ENCODE results near the gene PPP2R3B.

PPP2R3B gene

DNA sequence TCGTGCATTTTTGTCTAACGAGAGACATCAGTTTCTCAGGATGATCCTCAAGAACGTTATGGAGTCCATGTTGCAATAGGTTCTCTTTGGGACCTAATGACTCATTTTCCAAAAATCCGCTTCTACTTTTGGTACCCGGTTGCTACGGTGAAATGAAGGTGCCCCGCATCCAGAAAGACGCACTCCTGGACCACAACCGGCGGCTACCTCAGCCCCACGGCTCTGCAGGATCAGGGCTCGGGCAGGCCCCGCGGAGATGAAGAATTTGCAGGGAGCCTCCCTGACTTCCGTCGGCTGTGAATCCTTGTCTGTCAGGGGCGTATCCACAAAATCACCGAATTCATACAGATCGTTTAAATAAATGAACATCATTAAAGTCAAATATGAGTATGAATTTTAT, 83.7 kb downstream of the PPP2R3B start:
- no peak for TF ChIP-seq SIN3A (IDR thresholded peaks at IDR 0.05; ENCODE audit: borderline replicate concordance, insufficient read depth, low read length)
- TF ChIP-seq POLR2AphosphoS5 (IDR thresholded peaks at IDR 0.05; ENCODE audit: low read depth, low read length): 0 out of 2 replicates have a peak, but pooled peaks have one; percentile 5
- TF ChIP-seq, protein P1, sequence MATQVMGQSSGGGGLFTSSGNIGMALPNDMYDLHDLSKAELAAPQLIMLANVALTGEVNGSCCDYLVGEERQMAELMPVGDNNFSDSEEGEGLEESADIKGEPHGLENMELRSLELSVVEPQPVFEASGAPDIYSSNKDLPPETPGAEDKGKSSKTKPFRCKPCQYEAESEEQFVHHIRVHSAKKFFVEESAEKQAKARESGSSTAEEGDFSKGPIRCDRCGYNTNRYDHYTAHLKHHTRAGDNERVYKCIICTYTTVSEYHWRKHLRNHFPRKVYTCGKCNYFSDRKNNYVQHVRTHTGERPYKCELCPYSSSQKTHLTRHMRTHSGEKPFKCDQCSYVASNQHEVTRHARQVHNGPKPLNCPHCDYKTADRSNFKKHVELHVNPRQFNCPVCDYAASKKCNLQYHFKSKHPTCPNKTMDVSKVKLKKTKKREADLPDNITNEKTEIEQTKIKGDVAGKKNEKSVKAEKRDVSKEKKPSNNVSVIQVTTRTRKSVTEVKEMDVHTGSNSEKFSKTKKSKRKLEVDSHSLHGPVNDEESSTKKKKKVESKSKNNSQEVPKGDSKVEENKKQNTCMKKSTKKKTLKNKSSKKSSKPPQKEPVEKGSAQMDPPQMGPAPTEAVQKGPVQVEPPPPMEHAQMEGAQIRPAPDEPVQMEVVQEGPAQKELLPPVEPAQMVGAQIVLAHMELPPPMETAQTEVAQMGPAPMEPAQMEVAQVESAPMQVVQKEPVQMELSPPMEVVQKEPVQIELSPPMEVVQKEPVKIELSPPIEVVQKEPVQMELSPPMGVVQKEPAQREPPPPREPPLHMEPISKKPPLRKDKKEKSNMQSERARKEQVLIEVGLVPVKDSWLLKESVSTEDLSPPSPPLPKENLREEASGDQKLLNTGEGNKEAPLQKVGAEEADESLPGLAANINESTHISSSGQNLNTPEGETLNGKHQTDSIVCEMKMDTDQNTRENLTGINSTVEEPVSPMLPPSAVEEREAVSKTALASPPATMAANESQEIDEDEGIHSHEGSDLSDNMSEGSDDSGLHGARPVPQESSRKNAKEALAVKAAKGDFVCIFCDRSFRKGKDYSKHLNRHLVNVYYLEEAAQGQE (IDR thresholded peaks at IDR 0.05; ENCODE audit: insufficient read depth in 1 of 2, low read depth in 2 of 2, low read length in 2 of 2): no peak
- TF ChIP-seq TAF1 (IDR thresholded peaks at IDR 0.05; ENCODE audit: borderline replicate concordance, insufficient read depth, low read length): no peak
- TF ChIP-seq FOXP2 (optimal IDR thresholded peaks at IDR 0.05; ENCODE audit: borderline replicate concordance, extremely low read depth, extremely low read length, insufficient read depth): no peak

DNA sequence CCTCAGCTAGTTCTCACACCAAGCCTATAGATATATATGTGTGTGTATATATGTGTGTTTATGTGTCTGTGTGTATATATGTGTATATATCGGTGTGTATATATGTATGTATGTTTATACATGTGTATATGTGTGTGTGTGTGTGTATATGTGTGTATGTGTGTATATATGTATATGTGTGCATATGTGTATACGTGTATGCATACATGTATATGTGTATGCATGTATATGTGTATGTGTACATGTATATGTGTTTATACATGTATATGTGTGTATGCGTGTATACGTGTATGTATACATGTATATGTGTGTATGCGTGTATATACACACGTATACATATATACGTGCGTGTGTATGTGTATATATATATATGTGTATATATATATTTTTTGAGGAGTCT, 86.4 kb downstream of the PPP2R3B start:
- TF ChIP-seq, protein P1 (IDR thresholded peaks at IDR 0.05; ENCODE audit: insufficient read depth in 1 of 2, low read depth in 2 of 2, low read length in 2 of 2): no peak
- TF ChIP-seq POLR2AphosphoS5 (IDR thresholded peaks at IDR 0.05; ENCODE audit: low read depth, low read length) (no peak), FOXP2 (optimal IDR thresholded peaks at IDR 0.05; ENCODE audit: borderline replicate concordance, extremely low read depth, extremely low read length, insufficient read depth) (no peak), SIN3A (IDR thresholded peaks at IDR 0.05; ENCODE audit: borderline replicate concordance, insufficient read depth, low read length) (no peak), TAF1 (IDR thresholded peaks at IDR 0.05; ENCODE audit: borderline replicate concordance, insufficient read depth, low read length) (no peak)

DNA sequence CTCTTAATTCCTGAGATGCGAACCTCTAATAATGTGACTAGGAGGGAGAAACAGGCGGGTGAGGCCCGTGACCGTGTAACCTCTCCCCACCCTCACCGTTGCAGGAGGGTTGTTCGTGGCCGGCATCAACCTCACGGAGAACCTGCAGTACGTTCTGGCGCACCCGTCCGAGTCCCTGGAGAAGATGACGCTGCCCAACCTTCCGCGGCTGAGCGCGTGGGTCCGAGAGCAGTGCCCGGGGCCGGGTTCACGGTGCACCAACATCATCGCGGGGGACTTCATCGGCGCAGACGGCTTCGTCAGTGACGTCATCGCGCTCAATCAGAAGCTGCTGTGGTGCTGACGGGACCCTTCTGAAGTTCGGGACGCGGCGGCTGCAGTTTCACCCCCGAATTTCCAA, 87.7 kb downstream of the PPP2R3B start:
- TF ChIP-seq FOXP2 (optimal IDR thresholded peaks at IDR 0.05; ENCODE audit: borderline replicate concordance, extremely low read depth, extremely low read length, insufficient read depth): no peak

DNA sequence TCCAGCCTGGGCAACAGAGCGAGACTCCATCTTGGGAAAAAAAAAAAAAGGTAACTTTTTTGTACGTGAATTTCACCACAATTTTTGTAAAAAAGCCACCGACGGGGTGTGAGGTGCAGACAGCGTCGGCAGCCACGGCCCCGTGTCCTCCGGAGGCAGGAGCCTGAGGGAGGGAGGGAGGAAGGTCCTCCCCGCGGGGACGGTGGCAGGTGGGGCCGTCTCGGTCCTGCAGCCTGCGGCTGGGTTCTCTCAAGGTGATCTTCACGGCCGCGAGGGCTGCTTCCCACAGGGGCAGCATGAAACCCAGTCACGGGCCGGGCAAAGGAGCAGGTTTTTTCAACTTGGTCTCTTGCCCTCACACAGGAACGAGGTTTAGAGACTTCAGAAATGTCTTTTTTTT, 91.6 kb downstream of the PPP2R3B start:
- no peak for TF ChIP-seq TAF1 (IDR thresholded peaks at IDR 0.05; ENCODE audit: borderline replicate concordance, insufficient read depth, low read length)
- no peak for TF ChIP-seq FOXP2 (optimal IDR thresholded peaks at IDR 0.05; ENCODE audit: borderline replicate concordance, extremely low read depth, extremely low read length, insufficient read depth)
- TF ChIP-seq, protein P1 (IDR thresholded peaks at IDR 0.05; ENCODE audit: insufficient read depth in 1 of 2, low read depth in 2 of 2, low read length in 2 of 2): no peak
- no peak for TF ChIP-seq POLR2AphosphoS5 (IDR thresholded peaks at IDR 0.05; ENCODE audit: low read depth, low read length)
- TF ChIP-seq SIN3A (IDR thresholded peaks at IDR 0.05; ENCODE audit: borderline replicate concordance, insufficient read depth, low read length): no peak

DNA sequence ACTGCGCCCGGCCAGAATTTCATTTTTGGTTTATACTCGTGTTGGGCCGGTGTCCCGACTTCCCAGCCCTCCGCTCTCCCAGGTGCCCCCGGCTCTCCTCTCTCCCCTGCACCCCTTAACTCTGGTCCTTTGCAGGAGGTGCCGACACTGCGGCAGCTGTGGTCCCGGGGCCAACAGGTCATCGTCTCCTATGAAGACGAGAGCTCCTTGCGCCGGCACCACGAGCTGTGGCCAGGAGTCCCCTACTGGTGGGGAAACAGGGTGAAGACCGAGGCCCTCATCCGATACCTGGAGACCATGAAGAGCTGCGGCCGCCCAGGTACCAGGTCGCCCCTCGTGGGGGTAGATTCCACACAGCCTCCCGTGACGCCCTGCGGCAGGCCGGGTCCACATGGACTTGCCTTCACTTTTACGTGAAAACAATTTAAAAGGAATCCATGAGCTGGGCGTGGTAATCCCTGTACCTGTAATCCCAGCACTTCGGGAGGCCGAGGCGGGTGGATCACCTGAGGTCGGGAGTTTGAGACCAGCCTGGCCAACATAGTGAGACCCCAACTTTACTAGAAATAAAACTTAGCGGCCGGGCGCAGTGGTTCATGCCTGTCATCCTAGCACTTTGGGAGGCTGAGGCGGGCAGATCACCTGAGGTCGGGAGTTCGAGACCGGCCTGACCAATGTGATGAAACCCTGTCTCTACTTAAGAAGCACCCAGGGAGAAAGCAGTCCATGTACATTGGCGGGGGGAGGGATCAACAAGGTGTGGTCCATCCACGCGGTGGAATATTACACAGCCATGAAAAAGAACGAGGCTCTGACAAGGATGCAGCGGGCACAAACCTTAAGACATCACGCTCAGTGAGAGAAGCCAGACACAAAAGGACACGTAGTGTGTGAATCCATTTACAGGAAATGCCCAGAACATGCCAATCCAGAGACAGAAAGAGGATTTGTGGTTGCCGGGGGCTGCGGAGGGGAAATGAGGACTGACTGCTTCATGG, 93.5 kb downstream of the PPP2R3B start:
- TF ChIP-seq TAF1 (IDR thresholded peaks at IDR 0.05; ENCODE audit: borderline replicate concordance, insufficient read depth, low read length) (no peak), SIN3A (IDR thresholded peaks at IDR 0.05; ENCODE audit: borderline replicate concordance, insufficient read depth, low read length) (no peak), FOXP2 (optimal IDR thresholded peaks at IDR 0.05; ENCODE audit: borderline replicate concordance, extremely low read depth, extremely low read length, insufficient read depth) (no peak), POLR2AphosphoS5 (IDR thresholded peaks at IDR 0.05; ENCODE audit: low read depth, low read length) (no peak)
- TF ChIP-seq, protein P1 (IDR thresholded peaks at IDR 0.05; ENCODE audit: insufficient read depth in 1 of 2, low read depth in 2 of 2, low read length in 2 of 2): no peak
